GM12892 (cell line): Measurements from ENCODE around the gene PDS5B.

Experiments
- POLR2A ChIP-seq: IDR thresholded peaks from 2 replicates; pipeline ENCODE4 v1.6.1; 2011; ENCODE audit warnings: low read depth, low read length, control low read depth
- POLR2AphosphoS5 ChIP-seq: IDR thresholded peaks from 2 replicates; pipeline ENCODE4 v1.6.1; 2011; ENCODE audit warnings: low read depth, low read length, control low read depth

DNA sequence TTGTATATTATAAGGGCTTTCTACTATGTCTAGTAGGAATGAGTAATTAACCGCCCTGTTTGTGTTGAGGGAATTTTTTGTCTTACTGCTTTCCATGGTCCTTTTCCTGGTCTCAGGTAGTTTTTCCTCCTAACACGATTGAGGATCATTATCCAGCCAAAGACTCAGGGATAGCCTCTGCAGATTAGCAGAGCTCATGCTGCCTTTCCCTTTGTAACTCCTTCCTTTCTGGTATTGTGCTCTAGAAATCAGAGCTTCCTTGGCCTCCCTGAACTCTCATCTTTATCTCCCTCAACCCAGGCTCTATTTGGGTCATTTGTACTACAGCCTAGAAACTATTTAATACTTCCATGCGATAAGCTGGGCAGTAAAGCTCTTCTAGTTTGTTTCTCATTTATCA is 142.1 kb downstream of the PDS5B start:
- TF ChIP-seq POLR2AphosphoS5 = no peak
- no peak for TF ChIP-seq POLR2A
